ENCODE data around the gene ADCY4. TPM values are rescaled to one million over a fixed set of nuclear protein-coding genes. Genes with fewer than 3 reads are reported as not detected.
A peak's percentile ranks its signal among the peaks of the same experiment; 100 is the strongest.

ADCY4 gene
- total and polyA plus RNA-seq, 2 of the 13 experiments (the other 11 are each of a cell fraction or from before 2014, with no cell fraction given), result 0.03 TPM; not detected in 1

- TF ChIP-seq TOPORS (CRISPR knock-in tag; IDR thresholded peaks at IDR 0.05) (peak; percentile 86; the same call in 1 of the 2 replicates), XRCC5 (optimal IDR thresholded peaks at IDR 0.05; ENCODE audit: low read length) (peak; percentile 99), ZNF30 (CRISPR knock-in tag; IDR thresholded peaks at IDR 0.05) (no peak), JUND (CRISPR knock-in tag; IDR thresholded peaks at IDR 0.05) (peak; percentile 98), FIP1L1 (IDR thresholded peaks at IDR 0.05; ENCODE audit: borderline replicate concordance, insufficient read depth, low read depth, low read length) (0 out of 2 replicates have a peak, but pooled peaks have one; percentile 41), ZNF207 (IDR thresholded peaks at IDR 0.05; ENCODE audit: borderline replicate concordance) (no peak), ATRX (CRISPR knock-in tag; IDR thresholded peaks at IDR 0.05; ENCODE audit: borderline replicate concordance) (no peak), REL (CRISPR knock-in tag; conservative IDR thresholded peaks at IDR 0.05) (no peak), SIX4 (CRISPR knock-in tag; IDR thresholded peaks at IDR 0.05) (peak; percentile 43; the same call in 1 of the 2 replicates), STAG1 (CRISPR knock-in tag; IDR thresholded peaks at IDR 0.05) (peak; percentile 67), GATA4 (IDR thresholded peaks at IDR 0.05; ENCODE audit: borderline replicate concordance, low read depth) (peak; percentile 80; the same call in 1 of the 2 replicates), ZNF441 (CRISPR knock-in tag; IDR thresholded peaks at IDR 0.05; ENCODE audit: borderline replicate concordance) (no peak; the same call in 1 of the 2 replicates), ZNF549 (CRISPR knock-in tag; IDR thresholded peaks at IDR 0.05) (no peak), ZNF563 (CRISPR knock-in tag; IDR thresholded peaks at IDR 0.05) (peak; percentile 94), SALL1 (CRISPR knock-in tag; IDR thresholded peaks at IDR 0.05) (peak; percentile 96), POLR2AphosphoS5 (IDR thresholded peaks at IDR 0.05; ENCODE audit: low read depth, low read length) (peak; percentile 99), ATF1 (CRISPR knock-in tag; IDR thresholded peaks at IDR 0.05) (no peak), YEATS2 (CRISPR knock-in tag; IDR thresholded peaks at IDR 0.05; ENCODE audit: borderline replicate concordance) (peak; percentile 93), TCF7 (IDR thresholded peaks at IDR 0.05; ENCODE audit: low read depth) (0 out of 2 replicates have a peak, but pooled peaks have one; percentile 15), KAT8 (CRISPR knock-in tag; IDR thresholded peaks at IDR 0.05) (peak; percentile 93)
- TF ChIP-seq, protein P1, sequence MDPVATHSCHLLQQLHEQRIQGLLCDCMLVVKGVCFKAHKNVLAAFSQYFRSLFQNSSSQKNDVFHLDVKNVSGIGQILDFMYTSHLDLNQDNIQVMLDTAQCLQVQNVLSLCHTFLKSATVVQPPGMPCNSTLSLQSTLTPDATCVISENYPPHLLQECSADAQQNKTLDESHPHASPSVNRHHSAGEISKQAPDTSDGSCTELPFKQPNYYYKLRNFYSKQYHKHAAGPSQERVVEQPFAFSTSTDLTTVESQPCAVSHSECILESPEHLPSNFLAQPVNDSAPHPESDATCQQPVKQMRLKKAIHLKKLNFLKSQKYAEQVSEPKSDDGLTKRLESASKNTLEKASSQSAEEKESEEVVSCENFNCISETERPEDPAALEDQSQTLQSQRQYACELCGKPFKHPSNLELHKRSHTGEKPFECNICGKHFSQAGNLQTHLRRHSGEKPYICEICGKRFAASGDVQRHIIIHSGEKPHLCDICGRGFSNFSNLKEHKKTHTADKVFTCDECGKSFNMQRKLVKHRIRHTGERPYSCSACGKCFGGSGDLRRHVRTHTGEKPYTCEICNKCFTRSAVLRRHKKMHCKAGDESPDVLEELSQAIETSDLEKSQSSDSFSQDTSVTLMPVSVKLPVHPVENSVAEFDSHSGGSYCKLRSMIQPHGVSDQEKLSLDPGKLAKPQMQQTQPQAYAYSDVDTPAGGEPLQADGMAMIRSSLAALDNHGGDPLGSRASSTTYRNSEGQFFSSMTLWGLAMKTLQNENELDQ (CRISPR knock-in tag; IDR thresholded peaks at IDR 0.05; ENCODE audit: borderline replicate concordance), result no peak; the same call in none of the 2 replicates
- TF ChIP-seq, protein P2, sequence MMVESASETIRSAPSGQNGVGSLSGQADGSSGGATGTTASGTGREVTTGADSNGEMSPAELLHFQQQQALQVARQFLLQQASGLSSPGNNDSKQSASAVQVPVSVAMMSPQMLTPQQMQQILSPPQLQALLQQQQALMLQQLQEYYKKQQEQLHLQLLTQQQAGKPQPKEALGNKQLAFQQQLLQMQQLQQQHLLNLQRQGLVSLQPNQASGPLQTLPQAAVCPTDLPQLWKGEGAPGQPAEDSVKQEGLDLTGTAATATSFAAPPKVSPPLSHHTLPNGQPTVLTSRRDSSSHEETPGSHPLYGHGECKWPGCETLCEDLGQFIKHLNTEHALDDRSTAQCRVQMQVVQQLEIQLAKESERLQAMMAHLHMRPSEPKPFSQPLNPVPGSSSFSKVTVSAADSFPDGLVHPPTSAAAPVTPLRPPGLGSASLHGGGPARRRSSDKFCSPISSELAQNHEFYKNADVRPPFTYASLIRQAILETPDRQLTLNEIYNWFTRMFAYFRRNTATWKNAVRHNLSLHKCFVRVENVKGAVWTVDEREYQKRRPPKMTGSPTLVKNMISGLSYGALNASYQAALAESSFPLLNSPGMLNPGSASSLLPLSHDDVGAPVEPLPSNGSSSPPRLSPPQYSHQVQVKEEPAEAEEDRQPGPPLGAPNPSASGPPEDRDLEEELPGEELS (CRISPR knock-in tag; IDR thresholded peaks at IDR 0.05), result peak; percentile 75
- TF ChIP-seq, protein P3, sequence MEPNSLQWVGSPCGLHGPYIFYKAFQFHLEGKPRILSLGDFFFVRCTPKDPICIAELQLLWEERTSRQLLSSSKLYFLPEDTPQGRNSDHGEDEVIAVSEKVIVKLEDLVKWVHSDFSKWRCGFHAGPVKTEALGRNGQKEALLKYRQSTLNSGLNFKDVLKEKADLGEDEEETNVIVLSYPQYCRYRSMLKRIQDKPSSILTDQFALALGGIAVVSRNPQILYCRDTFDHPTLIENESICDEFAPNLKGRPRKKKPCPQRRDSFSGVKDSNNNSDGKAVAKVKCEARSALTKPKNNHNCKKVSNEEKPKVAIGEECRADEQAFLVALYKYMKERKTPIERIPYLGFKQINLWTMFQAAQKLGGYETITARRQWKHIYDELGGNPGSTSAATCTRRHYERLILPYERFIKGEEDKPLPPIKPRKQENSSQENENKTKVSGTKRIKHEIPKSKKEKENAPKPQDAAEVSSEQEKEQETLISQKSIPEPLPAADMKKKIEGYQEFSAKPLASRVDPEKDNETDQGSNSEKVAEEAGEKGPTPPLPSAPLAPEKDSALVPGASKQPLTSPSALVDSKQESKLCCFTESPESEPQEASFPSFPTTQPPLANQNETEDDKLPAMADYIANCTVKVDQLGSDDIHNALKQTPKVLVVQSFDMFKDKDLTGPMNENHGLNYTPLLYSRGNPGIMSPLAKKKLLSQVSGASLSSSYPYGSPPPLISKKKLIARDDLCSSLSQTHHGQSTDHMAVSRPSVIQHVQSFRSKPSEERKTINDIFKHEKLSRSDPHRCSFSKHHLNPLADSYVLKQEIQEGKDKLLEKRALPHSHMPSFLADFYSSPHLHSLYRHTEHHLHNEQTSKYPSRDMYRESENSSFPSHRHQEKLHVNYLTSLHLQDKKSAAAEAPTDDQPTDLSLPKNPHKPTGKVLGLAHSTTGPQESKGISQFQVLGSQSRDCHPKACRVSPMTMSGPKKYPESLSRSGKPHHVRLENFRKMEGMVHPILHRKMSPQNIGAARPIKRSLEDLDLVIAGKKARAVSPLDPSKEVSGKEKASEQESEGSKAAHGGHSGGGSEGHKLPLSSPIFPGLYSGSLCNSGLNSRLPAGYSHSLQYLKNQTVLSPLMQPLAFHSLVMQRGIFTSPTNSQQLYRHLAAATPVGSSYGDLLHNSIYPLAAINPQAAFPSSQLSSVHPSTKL (CRISPR knock-in tag; IDR thresholded peaks at IDR 0.05), result peak; percentile 93
Measured at GRCh38 chr14:24307575-24308341, 27.1 kb downstream of the ADCY4 start, which contains the start of gene CIDEB (continued).

Measured in HepG2 (cell line).